Measurements from ENCODE around the gene AMOTL1. TPM values are rescaled to one million over a fixed set of nuclear protein-coding genes. Genes with fewer than 3 reads are reported as not detected.

The AMOTL1 gene
- polyA plus RNA-seq, 1 donor (not counting 4 experiments of a cell fraction or from before 2014, with no cell fraction given), result 86.5 TPM

GRCh38 chr11:94721565-94722292 lies 46.4 kb upstream of the AMOTL1 start:
- Histone ChIP-seq H3K36me3 (ENCODE audit: control insufficient read depth in 2 of 2, extremely low read depth in 1 of 2, insufficient read depth in 2 of 2, low read length in 2 of 2) (peaks cover 3 to 5% of the 10 kb centered on the region in 2 experiments), H3K4me2 (ENCODE audit: control insufficient read depth, extremely low read depth, insufficient read depth, low read depth, low read length) (no peak overlapping the region), H3K9ac (ENCODE audit: control insufficient read depth, extremely low read depth, insufficient read depth, low read length) (no peak overlapping the region), H4K20me1 (ENCODE audit: control insufficient read depth, extremely low read depth, insufficient read depth, low read length) (no peaks in the 10 kb centered on the region), H2AFZ (ENCODE audit: control insufficient read depth, low read length) (no peak overlapping the region), H3K27me3 (ENCODE audit: control insufficient read depth, extremely low read depth, insufficient read depth, low read length) (no peaks in the 10 kb centered on the region), H3K9me3 (ENCODE audit: control insufficient read depth, low read depth, low read length) (no peaks in the 10 kb centered on the region), H3K4me1 (ENCODE audit: control insufficient read depth, extremely low read depth, insufficient read depth, low read length) (peaks cover 16% of the 10 kb centered on the region), H3K27ac (ENCODE audit: control insufficient read depth, insufficient read depth, low read length) (peak overlapping the region; percentile 1), H3K9me1 (ENCODE audit: control insufficient read depth, extremely low read depth, insufficient read depth, low read length) (no peaks in the 10 kb centered on the region), H3K4me3 (ENCODE audit: control insufficient read depth in 2 of 3, extremely low read depth in 1 of 3, insufficient read depth in 2 of 3, low read depth in 1 of 3, low read length in 3 of 3) (no peak overlapping the region), H3K79me2 (ENCODE audit: control insufficient read depth, insufficient read depth, low read length) (peaks cover 82% of the 10 kb centered on the region)
- peak; percentile 20 for FAIRE-seq
- TF ChIP-seq, protein P1, sequence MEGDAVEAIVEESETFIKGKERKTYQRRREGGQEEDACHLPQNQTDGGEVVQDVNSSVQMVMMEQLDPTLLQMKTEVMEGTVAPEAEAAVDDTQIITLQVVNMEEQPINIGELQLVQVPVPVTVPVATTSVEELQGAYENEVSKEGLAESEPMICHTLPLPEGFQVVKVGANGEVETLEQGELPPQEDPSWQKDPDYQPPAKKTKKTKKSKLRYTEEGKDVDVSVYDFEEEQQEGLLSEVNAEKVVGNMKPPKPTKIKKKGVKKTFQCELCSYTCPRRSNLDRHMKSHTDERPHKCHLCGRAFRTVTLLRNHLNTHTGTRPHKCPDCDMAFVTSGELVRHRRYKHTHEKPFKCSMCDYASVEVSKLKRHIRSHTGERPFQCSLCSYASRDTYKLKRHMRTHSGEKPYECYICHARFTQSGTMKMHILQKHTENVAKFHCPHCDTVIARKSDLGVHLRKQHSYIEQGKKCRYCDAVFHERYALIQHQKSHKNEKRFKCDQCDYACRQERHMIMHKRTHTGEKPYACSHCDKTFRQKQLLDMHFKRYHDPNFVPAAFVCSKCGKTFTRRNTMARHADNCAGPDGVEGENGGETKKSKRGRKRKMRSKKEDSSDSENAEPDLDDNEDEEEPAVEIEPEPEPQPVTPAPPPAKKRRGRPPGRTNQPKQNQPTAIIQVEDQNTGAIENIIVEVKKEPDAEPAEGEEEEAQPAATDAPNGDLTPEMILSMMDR (optimal IDR thresholded peaks at IDR 0.05 in 1 of 3, IDR thresholded peaks at IDR 0.05 in 1 of 3, conservative IDR thresholded peaks at IDR 0.05 in 1 of 3; ENCODE audit: extremely low read depth in 1 of 3, insufficient read depth in 2 of 3, low read length in 3 of 3), result no peak
- no peak for TF ChIP-seq EZH2 (IDR thresholded peaks at IDR 0.05; ENCODE audit: low read length)
- dilution Hi-C loops (cut with MboI; ENCODE audit: extremely low pct_ligation_motif_present, low sequenced_read_pairs), result no loop called here
- DNase-seq (ENCODE audit: low read depth, low spot score), result no peak

GRCh38 chr11:94722735-94723134 lies 45.4 kb upstream of the AMOTL1 start:
- H3K9ac ChIP-seq (ENCODE audit: control insufficient read depth, extremely low read depth, insufficient read depth, low read length), result no peak overlapping the region
- TF ChIP-seq EZH2 (IDR thresholded peaks at IDR 0.05; ENCODE audit: low read length), result no peak
- TF ChIP-seq, protein P1 (optimal IDR thresholded peaks at IDR 0.05 in 1 of 3, IDR thresholded peaks at IDR 0.05 in 1 of 3, conservative IDR thresholded peaks at IDR 0.05 in 1 of 3; ENCODE audit: extremely low read depth in 1 of 3, insufficient read depth in 2 of 3, low read length in 3 of 3), result no peak
- dilution Hi-C loops (cut with MboI; ENCODE audit: extremely low pct_ligation_motif_present, low sequenced_read_pairs), result no loop called here
- no peak overlapping the region for H3K27ac ChIP-seq (ENCODE audit: control insufficient read depth, insufficient read depth, low read length)
- H3K79me2 ChIP-seq (ENCODE audit: control insufficient read depth, insufficient read depth, low read length), result peaks cover 76% of the 10 kb centered on the region
- no peak overlapping the region for H3K4me3 ChIP-seq (ENCODE audit: control insufficient read depth in 2 of 3, extremely low read depth in 1 of 3, insufficient read depth in 2 of 3, low read depth in 1 of 3, low read length in 3 of 3)
- H3K27me3 ChIP-seq (ENCODE audit: control insufficient read depth, extremely low read depth, insufficient read depth, low read length), result no peaks in the 10 kb centered on the region
- FAIRE-seq (peak; percentile 46), DNase-seq (ENCODE audit: low read depth, low spot score) (no peak)
- H3K4me1 ChIP-seq (ENCODE audit: control insufficient read depth, extremely low read depth, insufficient read depth, low read length), result peaks cover 22% of the 10 kb centered on the region
- H3K36me3 ChIP-seq (ENCODE audit: control insufficient read depth in 2 of 2, extremely low read depth in 1 of 2, insufficient read depth in 2 of 2, low read length in 2 of 2), result peaks cover 0 to 5% of the 10 kb centered on the region in 2 experiments
- H3K4me2 ChIP-seq (ENCODE audit: control insufficient read depth, extremely low read depth, insufficient read depth, low read depth, low read length), result no peak overlapping the region
- H3K9me1 ChIP-seq (ENCODE audit: control insufficient read depth, extremely low read depth, insufficient read depth, low read length), result no peaks in the 10 kb centered on the region
- no peaks in the 10 kb centered on the region for H3K9me3 ChIP-seq (ENCODE audit: control insufficient read depth, low read depth, low read length)
- H2AFZ ChIP-seq (ENCODE audit: control insufficient read depth, low read length), result no peak overlapping the region
- no peaks in the 10 kb centered on the region for H4K20me1 ChIP-seq (ENCODE audit: control insufficient read depth, extremely low read depth, insufficient read depth, low read length)

All from keratinocyte (primary cell).